Pancreas (tissue), 10 donors: ENCODE data around the gene ABCA6. TPM values are rescaled to one million over a fixed set of nuclear protein-coding genes. Genes with fewer than 3 reads are reported as not detected.
"Not testable (repeated sequence)": the region's sequence is repeated elsewhere in the genome, so short reads cannot be mapped to it uniquely, and the experiment has no call there.

Experiments
- ATAC-seq, 4 donors: fragments of 200-7000 bp; cut with Tn5 transposase; one replicate each; pipeline versions ENCODE4 v1.8.0 to v1.9.1; 2020; ENCODE audit warnings: mild to moderate bottlenecking in 4 of 4, moderate library complexity in 4 of 4
- DNase-seq, 6 donors: peaks; one replicate each; pipeline ENCODE4 v3.0.0-alpha.2; 2020
- FAIRE-seq: peaks from 2 replicates; lab custom pipeline; 2012; peaks lifted over from hg19 to GRCh38; lab: Jason Lieb, UNC
- H3K27ac ChIP-seq, 4 donors: fragments of 200-600 bp; sonication (generic); 1 replicate in 3 of 4; 2 replicates in 1 of 4; pipeline versions ENCODE4 v1.5.0 to v1.8.0; 2020
- H3K27me3 ChIP-seq, 4 donors: fragments of 200-600 bp; one replicate each; pipeline ENCODE4 v1.8.0; 2021
- H3K36me3 ChIP-seq, 3 donors: fragments of 200-600 bp; sonication (generic) in 1 of 3; one replicate each; pipeline versions ENCODE4 v1.5.0 to v1.8.0; 2020 to 2021
- H3K4me1 ChIP-seq, 3 donors: fragments of 200-600 bp; one replicate each; pipeline ENCODE4 v1.8.0; 2021
- H3K4me3 ChIP-seq, 4 donors: fragments of 200-600 bp; sonication (generic) in 2 of 4; one replicate each; pipeline versions ENCODE4 v1.5.0 to v1.8.0; 2020 to 2021
- H3K9me3 ChIP-seq, 4 donors: fragments of 200-600 bp; one replicate each; pipeline ENCODE4 v1.8.0; 2021
- CTCF ChIP-seq, 4 donors: fragments of 200-600 bp; sonication (generic) in 3 of 4; IDR thresholded peaks; one replicate each; pipeline versions ENCODE4 v1.5.0 to v1.8.0; 2021; ENCODE audit warnings: antibody characterized with exemption in 4 of 4
- WGBS, 2 donors: extraction: QIAGEN DNeasy Blood & Tissue Kit; methylation state at CpG; one replicate each; pipeline ENCODE4 v1.1.7; 2013; 5-methylcytosine and 5-hydroxymethylcytosine counted together
- intact Hi-C, 3 donors: fragments of 100-400 bp; cut with DNase I; formaldehyde crosslinking; loops; one replicate each; pipeline versions ENCODE4 v1.11.1 to v1.14.2; 2022
- polyA plus RNA-seq, 2 donors: library from polyadenylated mRNA; stranded (reverse); fragments of 200-250 nt; gene quantifications; one replicate each; pipeline ENCODE4 v1.2.3, GENCODE V29; 2013
- total RNA-seq, 6 donors: library from RNA; stranded (reverse); fragmentation: NEBNext Ultra II Directional in 4 of 6; extraction: Animal tissue kit (Norgen Biotek cat#: 25700) in 4 of 6; gene quantifications; one replicate each; pipeline versions ENCODE4 v1.2.1 to v1.2.4, GENCODE V29; 2021 to 2023
- donor health status: healthy with polysubstance abuse.
- donor health status: DM: no; HTN: no; CAD: no; lungs with moderate emphysema.
- donor health status: DM: no; HTN: no; CAD: no.
- donor health status: control.
- donor health status: control.
- donor health status: Bipolar disorder and iron deficiency.
- donor health status: DM: yes; HTN: yes; CAD: no.
- donor health status: DM: no; HTN: no; CAD: no.
- donor health status: DM: no; HTN: no; CAD: no.
- donor health status: DM: yes; HTN: yes; CAD: no.

Gene ABCA6
- total and polyA plus RNA-seq, 8 donors, result 0.85 to 11.0 (median 4.1) TPM

- no peaks in the 10 kb centered on the region for H3K9me3 ChIP-seq
- H3K27me3 ChIP-seq, result no peaks in the 10 kb centered on the region
- TF ChIP-seq CTCF (IDR thresholded peaks at IDR 0.05), result no peak
- intact Hi-C loops, result no loop called here
- DNase-seq (no peak), FAIRE-seq (no peak), ATAC-seq (no peak)
- no peak overlapping the region for H3K4me3 ChIP-seq
- WGBS, 2 donors, result 65 to 71% methylated on average over 2 of the region's 2 CpGs
- H3K36me3 ChIP-seq, result no peaks in the 10 kb centered on the region
- H3K4me1 ChIP-seq, result no peaks in the 10 kb centered on the region
- H3K27ac ChIP-seq, result no peak overlapping the region
Measured at GRCh38 chr17:69173118-69173517, 31.4 kb upstream of the ABCA6 start.

DNA sequence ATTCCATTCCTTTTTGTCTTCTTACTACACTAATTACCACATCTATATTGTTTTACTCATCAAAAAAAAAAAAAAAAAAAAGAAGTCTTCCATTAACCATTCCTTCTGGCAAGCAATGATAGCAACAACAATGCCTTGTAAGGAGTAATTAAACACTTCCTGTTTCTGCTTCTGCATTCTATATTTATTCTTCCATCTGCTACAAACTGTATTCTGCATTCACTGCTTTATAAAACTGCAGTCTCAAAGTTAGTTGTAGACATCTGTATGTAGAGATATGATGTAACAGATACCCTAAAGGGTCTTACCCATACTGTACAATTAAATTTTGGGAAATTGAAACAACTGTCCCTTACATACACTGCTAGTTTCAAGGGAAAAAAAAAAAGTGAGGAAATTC lies 28.7 kb upstream of the ABCA6 start:
- H3K27ac ChIP-seq, result no peak overlapping the region
- H3K4me3 ChIP-seq, result no peak overlapping the region
- ATAC-seq, result peak in 1 of 4 donors; percentile 25
- no peak for FAIRE-seq
- H3K4me1 ChIP-seq, result no peaks in the 10 kb centered on the region
- no peaks in the 10 kb centered on the region for H3K36me3 ChIP-seq
- TF ChIP-seq CTCF (IDR thresholded peaks at IDR 0.05), result no peak
- no peak for DNase-seq
- no peaks in the 10 kb centered on the region for H3K27me3 ChIP-seq
- intact Hi-C loops, result no loop called here
- H3K9me3 ChIP-seq, result no peaks in the 10 kb centered on the region

GRCh38 chr17:69168642-69169041 lies 26.9 kb upstream of the ABCA6 start:
- H3K27ac ChIP-seq, H3K4me3 ChIP-seq, DNase-seq, intact Hi-C loops, H3K4me1 ChIP-seq, H3K36me3 ChIP-seq, H3K27me3 ChIP-seq, H3K9me3 ChIP-seq, ATAC-seq, FAIRE-seq: not testable (repeated sequence)

DNA sequence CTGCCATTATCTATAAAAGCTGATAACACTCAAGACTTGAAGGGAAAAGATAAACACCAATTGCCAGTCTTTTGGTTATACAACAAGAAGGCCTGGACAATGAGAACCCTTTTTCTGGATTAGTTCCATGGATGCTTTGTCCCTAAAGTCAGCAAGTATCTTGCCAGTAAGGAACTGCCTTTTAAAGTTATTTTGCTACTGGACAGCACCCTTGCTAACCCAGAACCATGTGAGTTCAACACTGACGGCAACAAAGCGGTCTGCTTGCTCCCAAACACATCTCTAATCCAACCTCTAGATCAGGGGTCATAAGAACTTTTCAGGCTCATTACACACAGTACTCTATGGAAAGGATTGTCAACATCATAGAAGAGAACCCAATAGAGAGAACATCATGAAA lies 25.3 kb upstream of the ABCA6 start:
- no peak for ATAC-seq
- intact Hi-C loops, result no loop called here
- H3K4me1 ChIP-seq, result no peaks in the 10 kb centered on the region
- no peak overlapping the region for H3K27ac ChIP-seq
- H3K36me3 ChIP-seq, result no peaks in the 10 kb centered on the region
- 94 to 95% methylated on average over 2 of the region's 2 CpGs for WGBS, 2 donors
- no peak for FAIRE-seq
- no peaks in the 10 kb centered on the region for H3K27me3 ChIP-seq
- no peak for DNase-seq
- no peak for TF ChIP-seq CTCF (IDR thresholded peaks at IDR 0.05)
- H3K9me3 ChIP-seq, result no peaks in the 10 kb centered on the region
- no peak overlapping the region for H3K4me3 ChIP-seq

- intact Hi-C loops, result no loop called here
- no peak for TF ChIP-seq CTCF (IDR thresholded peaks at IDR 0.05)
- Histone ChIP-seq H3K9me3 (no peaks in the 10 kb centered on the region), H3K27me3 (no peaks in the 10 kb centered on the region), H3K4me3 (no peak overlapping the region), H3K4me1 (no peaks in the 10 kb centered on the region), H3K36me3 (no peaks in the 10 kb centered on the region), H3K27ac (no peak overlapping the region)
- DNase-seq (no peak), ATAC-seq (no peak), FAIRE-seq (no peak)
Measured at GRCh38 chr17:69164206-69164605, 22.5 kb upstream of the ABCA6 start.

GRCh38 chr17:69159418-69159817 lies 17.7 kb upstream of the ABCA6 start:
- H3K36me3 ChIP-seq, result no peaks in the 10 kb centered on the region
- intact Hi-C loops, result no loop called here
- H3K4me1 ChIP-seq, result no peaks in the 10 kb centered on the region
- FAIRE-seq, result no peak
- no peak overlapping the region for H3K27ac ChIP-seq
- H3K4me3 ChIP-seq, result no peak overlapping the region
- no peak for DNase-seq
- no peak for TF ChIP-seq CTCF (IDR thresholded peaks at IDR 0.05)
- no peak for ATAC-seq
- no peaks in the 10 kb centered on the region for H3K27me3 ChIP-seq
- H3K9me3 ChIP-seq, result no peaks in the 10 kb centered on the region
